SK-N-SH treated with all-trans-retinoic acid at 6 μM for 48 hours (cell line): ENCODE results near the gene GRIK3.

Source experiments
- ATAC-seq: fragments of 200-7000 bp; cut with Tn5 transposase; 3 replicates; pipeline ENCODE4 v1.9.1; 2020; ENCODE audit warnings: mild to moderate bottlenecking, moderate library complexity
- ARNTL ChIP-seq: fragments of 450-650 bp; formaldehyde crosslinking; IDR thresholded peaks from 2 replicates; pipeline ENCODE4 v1.5.0; 2020; ENCODE audit warnings: low read depth, mild to moderate bottlenecking, moderate library complexity, borderline replicate concordance
- CSDC2 ChIP-seq: fragments of 250-450 bp; sonication (Bioruptor Pico); IDR thresholded peaks from 2 replicates; pipeline ENCODE4 v1.5.0; 2020; ENCODE audit warnings: mild to moderate bottlenecking, moderate library complexity
- ESRRG ChIP-seq: fragments of 250-450 bp; sonication (Bioruptor Pico); IDR thresholded peaks from 2 replicates; pipeline ENCODE4 v1.6.1; 2021; ENCODE audit warnings: mild to moderate bottlenecking
- GLIS3 ChIP-seq: fragments of 250-450 bp; sonication (Bioruptor Pico); IDR thresholded peaks from 2 replicates; pipeline ENCODE4 v1.5.0; 2020; ENCODE audit warnings: mild to moderate bottlenecking, moderate library complexity
- OSR1 ChIP-seq: fragments of 250-450 bp; sonication (Bioruptor Pico); IDR thresholded peaks from 2 replicates; pipeline ENCODE4 v1.8.0; 2022; ENCODE audit warnings: moderate library complexity, mild to moderate bottlenecking, inconsistent platforms
- PPARA ChIP-seq: fragments of 250-450 bp; sonication (Bioruptor Pico); IDR thresholded peaks from 2 replicates; pipeline ENCODE4 v1.5.0; 2020; ENCODE audit warnings: mild to moderate bottlenecking, borderline replicate concordance
- RARB ChIP-seq: fragments of 250-450 bp; sonication (Bioruptor Pico); IDR thresholded peaks from 2 replicates; pipeline ENCODE4 v1.8.0; 2021; ENCODE audit warnings: mild to moderate bottlenecking, moderate library complexity
- SNAI2 ChIP-seq: fragments of 250-450 bp; sonication (Bioruptor Pico); IDR thresholded peaks from 2 replicates; pipeline ENCODE4 v1.5.0; 2020; ENCODE audit warnings: mild to moderate bottlenecking, moderate library complexity
- TCF4 ChIP-seq: fragments of 250-450 bp; sonication (Bioruptor Pico); IDR thresholded peaks from 2 replicates; pipeline ENCODE4 v1.8.0; 2021; ENCODE audit warnings: mild to moderate bottlenecking, moderate library complexity, borderline replicate concordance
- TOX ChIP-seq: fragments of 250-450 bp; sonication (Bioruptor Pico); IDR thresholded peaks from 2 replicates; pipeline ENCODE4 v1.8.0; 2021; ENCODE audit warnings: mild to moderate bottlenecking, moderate library complexity, borderline replicate concordance
- ZC3H10 ChIP-seq: fragments of 250-450 bp; sonication (Bioruptor Pico); IDR thresholded peaks from 2 replicates; pipeline ENCODE4 v1.5.1; 2021; ENCODE audit warnings: mild to moderate bottlenecking, moderate library complexity
- ZFP30 ChIP-seq: fragments of 450-650 bp; formaldehyde crosslinking; IDR thresholded peaks from 2 replicates; pipeline ENCODE4 v1.5.0; 2022; ENCODE audit warnings: mild to moderate bottlenecking, moderate library complexity
- ZNF565 ChIP-seq: fragments of 450-650 bp; formaldehyde crosslinking; conservative IDR thresholded peaks from 2 replicates; pipeline ENCODE4 v1.5.0; 2020; ENCODE audit warnings: low read depth, mild to moderate bottlenecking, moderate library complexity
- ZNF70 ChIP-seq: fragments of 450-650 bp; formaldehyde crosslinking; IDR thresholded peaks from 2 replicates; pipeline ENCODE4 v1.5.0; 2020; ENCODE audit warnings: mild to moderate bottlenecking, moderate library complexity
- ZNF8 ChIP-seq: fragments of 450-650 bp; formaldehyde crosslinking; IDR thresholded peaks from 2 replicates; pipeline ENCODE4 v1.5.0; 2020; ENCODE audit warnings: mild to moderate bottlenecking, moderate library complexity
- TF ChIP-seq, protein P1 (sequence below): fragments of 250-450 bp; sonication (Bioruptor Pico); IDR thresholded peaks from 2 replicates; pipeline ENCODE4 v1.8.0; 2021; ENCODE audit warnings: low read depth, mild to moderate bottlenecking, moderate library complexity, borderline replicate concordance
- TF ChIP-seq, protein P2 (sequence below): fragments of 250-450 bp; sonication (Bioruptor Pico); IDR thresholded peaks from 2 replicates; pipeline ENCODE4 v1.8.0; 2020; ENCODE audit warnings: mild to moderate bottlenecking, moderate library complexity, borderline replicate concordance
- TF ChIP-seq, protein P3 (sequence below): fragments of 250-450 bp; sonication (Bioruptor Pico); IDR thresholded peaks from 2 replicates; pipeline ENCODE4 v1.5.1; 2020; ENCODE audit warnings: low read depth, mild to moderate bottlenecking, moderate library complexity
- TF ChIP-seq, protein P4 (sequence below): fragments of 250-450 bp; sonication (Bioruptor Pico); IDR thresholded peaks from 2 replicates; pipeline ENCODE4 v1.5.1; 2021; ENCODE audit warnings: mild to moderate bottlenecking, moderate library complexity

Gene GRIK3

DNA sequence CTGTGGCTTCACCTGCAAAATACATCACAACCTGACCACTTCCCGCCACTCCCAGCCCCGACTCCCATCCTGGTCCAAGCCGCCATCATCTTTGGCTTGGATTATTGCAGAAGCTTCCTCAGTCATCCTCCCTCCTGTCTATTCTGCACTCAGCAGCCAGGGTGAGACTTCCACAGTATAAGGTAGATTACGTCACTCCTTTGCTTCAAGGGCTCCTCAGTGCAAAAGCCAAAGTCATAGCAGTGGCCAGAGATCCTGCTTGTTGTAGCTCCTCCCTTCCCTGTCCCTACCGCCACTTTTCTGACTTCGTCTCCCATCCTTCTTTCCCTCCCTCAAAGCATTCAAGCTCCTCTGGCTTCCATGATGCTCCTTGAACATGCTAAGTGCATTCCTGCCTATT is 152.8 kb downstream of the GRIK3 start:
- no peak for ATAC-seq
- TF ChIP-seq ESRRG (CRISPR knock-in tag) (no peak), ZNF565 (CRISPR knock-in tag) (no peak), ZFP30 (CRISPR knock-in tag) (no peak), RARB (CRISPR knock-in tag) (no peak), GLIS3 (no peak), PPARA (CRISPR knock-in tag) (no peak)
- TF ChIP-seq, protein P1, sequence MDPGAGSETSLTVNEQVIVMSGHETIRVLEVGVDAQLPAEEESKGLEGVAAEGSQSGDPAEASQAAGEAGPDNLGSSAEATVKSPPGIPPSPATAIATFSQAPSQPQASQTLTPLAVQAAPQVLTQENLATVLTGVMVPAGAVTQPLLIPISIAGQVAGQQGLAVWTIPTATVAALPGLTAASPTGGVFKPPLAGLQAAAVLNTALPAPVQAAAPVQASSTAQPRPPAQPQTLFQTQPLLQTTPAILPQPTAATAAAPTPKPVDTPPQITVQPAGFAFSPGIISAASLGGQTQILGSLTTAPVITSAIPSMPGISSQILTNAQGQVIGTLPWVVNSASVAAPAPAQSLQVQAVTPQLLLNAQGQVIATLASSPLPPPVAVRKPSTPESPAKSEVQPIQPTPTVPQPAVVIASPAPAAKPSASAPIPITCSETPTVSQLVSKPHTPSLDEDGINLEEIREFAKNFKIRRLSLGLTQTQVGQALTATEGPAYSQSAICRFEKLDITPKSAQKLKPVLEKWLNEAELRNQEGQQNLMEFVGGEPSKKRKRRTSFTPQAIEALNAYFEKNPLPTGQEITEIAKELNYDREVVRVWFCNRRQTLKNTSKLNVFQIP (CRISPR knock-in tag) = no peak

DNA sequence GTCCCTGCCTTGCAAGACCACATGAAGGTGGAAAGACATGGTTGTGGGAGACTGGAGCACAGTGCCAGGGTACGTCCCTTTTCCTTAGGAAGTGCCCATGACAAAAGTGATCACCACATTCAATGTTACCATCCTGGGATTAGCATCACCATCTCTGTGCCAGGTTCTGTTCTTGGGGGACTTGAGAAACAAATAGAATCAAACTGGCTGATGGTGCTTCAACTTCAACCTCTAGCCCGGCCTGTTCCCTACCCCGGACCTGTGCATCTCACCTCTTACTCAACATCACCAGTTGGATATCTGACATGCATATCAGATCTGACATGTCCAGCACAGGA is 153.3 kb downstream of the GRIK3 start:
- ATAC-seq = no peak
- TF ChIP-seq ZNF8 (CRISPR knock-in tag) = no peak
- TF ChIP-seq, protein P2, sequence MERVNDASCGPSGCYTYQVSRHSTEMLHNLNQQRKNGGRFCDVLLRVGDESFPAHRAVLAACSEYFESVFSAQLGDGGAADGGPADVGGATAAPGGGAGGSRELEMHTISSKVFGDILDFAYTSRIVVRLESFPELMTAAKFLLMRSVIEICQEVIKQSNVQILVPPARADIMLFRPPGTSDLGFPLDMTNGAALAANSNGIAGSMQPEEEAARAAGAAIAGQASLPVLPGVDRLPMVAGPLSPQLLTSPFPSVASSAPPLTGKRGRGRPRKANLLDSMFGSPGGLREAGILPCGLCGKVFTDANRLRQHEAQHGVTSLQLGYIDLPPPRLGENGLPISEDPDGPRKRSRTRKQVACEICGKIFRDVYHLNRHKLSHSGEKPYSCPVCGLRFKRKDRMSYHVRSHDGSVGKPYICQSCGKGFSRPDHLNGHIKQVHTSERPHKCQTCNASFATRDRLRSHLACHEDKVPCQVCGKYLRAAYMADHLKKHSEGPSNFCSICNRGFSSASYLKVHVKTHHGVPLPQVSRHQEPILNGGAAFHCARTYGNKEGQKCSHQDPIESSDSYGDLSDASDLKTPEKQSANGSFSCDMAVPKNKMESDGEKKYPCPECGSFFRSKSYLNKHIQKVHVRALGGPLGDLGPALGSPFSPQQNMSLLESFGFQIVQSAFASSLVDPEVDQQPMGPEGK (CRISPR knock-in tag) = no peak

DNA sequence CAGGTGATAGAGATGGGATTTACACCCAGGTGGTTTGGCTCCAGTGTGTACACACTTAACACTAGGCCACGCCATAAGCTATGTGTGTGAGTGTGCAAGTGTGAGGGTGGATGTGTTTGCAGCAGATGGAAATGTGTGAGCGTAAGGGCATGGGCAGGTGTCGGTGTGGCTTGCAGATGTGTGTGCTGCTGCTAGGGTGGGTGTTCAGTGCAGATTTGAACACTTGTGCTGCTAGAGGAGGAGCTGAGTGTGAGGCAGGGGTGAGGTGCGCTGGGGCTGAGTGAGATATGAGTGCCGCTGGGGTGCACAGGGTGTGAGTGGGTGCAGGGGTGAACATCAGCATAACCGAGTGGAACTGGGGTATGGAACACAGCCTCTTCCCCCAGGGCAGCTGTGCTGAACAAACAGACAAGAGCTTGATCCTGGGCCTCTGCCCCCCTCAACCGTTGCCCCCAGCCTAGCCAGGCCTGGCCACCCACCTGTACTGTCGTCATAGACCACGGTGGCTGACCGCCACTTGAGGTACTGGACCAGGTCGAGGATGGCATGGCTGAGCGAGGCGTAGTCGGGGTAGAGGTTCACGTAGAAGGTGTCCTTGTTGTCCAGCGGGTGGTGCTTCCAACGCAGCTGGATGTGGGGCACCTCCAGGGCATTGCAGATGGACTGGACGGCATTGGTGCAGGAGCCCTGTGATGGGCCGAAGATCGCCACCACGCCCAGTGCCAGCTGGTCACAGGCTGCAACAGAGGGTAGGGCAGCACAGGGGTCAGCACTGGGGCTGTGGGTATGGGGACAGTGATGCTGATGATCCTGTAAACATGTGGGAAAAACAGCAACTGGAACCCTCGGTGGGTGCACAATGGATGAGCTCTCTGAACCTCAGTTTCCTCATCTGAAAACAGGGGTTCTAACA is 153.9 kb downstream of the GRIK3 start:
- TF ChIP-seq OSR1 (no peak), TCF4 (no peak), PPARA (CRISPR knock-in tag) (no peak), CSDC2 (CRISPR knock-in tag) (no peak), SNAI2 (CRISPR knock-in tag) (no peak), ZC3H10 (CRISPR knock-in tag) (no peak), ZNF70 (CRISPR knock-in tag) (no peak)
- TF ChIP-seq, protein P3, sequence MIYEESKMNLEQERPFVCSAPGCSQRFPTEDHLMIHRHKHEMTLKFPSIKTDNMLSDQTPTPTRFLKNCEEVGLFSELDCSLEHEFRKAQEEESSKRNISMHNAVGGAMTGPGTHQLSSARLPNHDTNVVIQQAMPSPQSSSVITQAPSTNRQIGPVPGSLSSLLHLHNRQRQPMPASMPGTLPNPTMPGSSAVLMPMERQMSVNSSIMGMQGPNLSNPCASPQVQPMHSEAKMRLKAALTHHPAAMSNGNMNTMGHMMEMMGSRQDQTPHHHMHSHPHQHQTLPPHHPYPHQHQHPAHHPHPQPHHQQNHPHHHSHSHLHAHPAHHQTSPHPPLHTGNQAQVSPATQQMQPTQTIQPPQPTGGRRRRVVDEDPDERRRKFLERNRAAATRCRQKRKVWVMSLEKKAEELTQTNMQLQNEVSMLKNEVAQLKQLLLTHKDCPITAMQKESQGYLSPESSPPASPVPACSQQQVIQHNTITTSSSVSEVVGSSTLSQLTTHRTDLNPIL = no peak
- TF ChIP-seq, protein P2 (CRISPR knock-in tag) = no peak
- no peak for ATAC-seq

DNA sequence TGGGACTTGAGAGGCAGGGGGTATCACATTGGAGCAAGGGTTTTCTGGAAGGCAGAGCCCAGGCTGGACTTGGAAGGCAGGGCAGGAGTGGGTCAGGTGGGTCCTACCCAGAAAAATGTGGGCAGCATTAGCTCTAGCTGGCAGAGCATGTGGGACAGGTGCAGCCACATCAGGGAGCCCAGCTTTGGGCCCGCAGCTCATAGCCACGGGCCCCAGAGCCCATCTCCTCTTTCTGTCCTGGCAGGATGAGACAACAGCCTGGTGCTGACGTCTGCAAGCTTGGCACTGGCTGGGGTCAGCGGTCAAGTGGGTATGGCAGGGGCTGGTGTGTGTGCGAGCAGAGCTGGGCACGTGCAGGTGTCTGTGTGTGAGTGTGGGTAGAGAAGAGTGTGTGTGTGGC is 154.7 kb downstream of the GRIK3 start:
- ATAC-seq = no peak
- TF ChIP-seq ESRRG (CRISPR knock-in tag) = no peak
- no peak for TF ChIP-seq ZNF8 (CRISPR knock-in tag)
- no peak for TF ChIP-seq PPARA (CRISPR knock-in tag)
- TF ChIP-seq, protein P2 (CRISPR knock-in tag) = no peak
- TF ChIP-seq ZNF565 (CRISPR knock-in tag) = no peak
- TF ChIP-seq, protein P4, sequence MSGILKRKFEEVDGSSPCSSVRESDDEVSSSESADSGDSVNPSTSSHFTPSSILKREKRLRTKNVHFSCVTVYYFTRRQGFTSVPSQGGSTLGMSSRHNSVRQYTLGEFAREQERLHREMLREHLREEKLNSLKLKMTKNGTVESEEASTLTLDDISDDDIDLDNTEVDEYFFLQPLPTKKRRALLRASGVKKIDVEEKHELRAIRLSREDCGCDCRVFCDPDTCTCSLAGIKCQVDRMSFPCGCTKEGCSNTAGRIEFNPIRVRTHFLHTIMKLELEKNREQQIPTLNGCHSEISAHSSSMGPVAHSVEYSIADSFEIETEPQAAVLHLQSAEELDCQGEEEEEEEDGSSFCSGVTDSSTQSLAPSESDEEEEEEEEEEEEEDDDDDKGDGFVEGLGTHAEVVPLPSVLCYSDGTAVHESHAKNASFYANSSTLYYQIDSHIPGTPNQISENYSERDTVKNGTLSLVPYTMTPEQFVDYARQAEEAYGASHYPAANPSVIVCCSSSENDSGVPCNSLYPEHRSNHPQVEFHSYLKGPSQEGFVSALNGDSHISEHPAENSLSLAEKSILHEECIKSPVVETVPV (CRISPR knock-in tag) = no peak
- no peak for TF ChIP-seq TCF4
- TF ChIP-seq GLIS3 = no peak
- TF ChIP-seq CSDC2 (CRISPR knock-in tag) = no peak
- TF ChIP-seq, protein P1 (CRISPR knock-in tag) = no peak
- no peak for TF ChIP-seq ZFP30 (CRISPR knock-in tag)
- no peak for TF ChIP-seq ZNF70 (CRISPR knock-in tag)
- no peak for TF ChIP-seq TOX (CRISPR knock-in tag)
- TF ChIP-seq ARNTL (CRISPR knock-in tag) = no peak
